GM12878 (cell line): ENCODE results near the gene WHAMM. TPM values are rescaled to one million over a fixed set of nuclear protein-coding genes. Genes with fewer than 3 reads are reported as not detected.

Source experiments
- ATF2 ChIP-seq: IDR thresholded peaks from 2 replicates; pipeline ENCODE4 v1.6.1; 2012; ENCODE audit warnings: low read length, inconsistent platforms
- ATF7 ChIP-seq: fragments of 450-650 bp; IDR thresholded peaks from 2 replicates; pipeline ENCODE4 v1.6.1; 2016; ENCODE audit warnings: low read depth, mild to moderate bottlenecking
- BRCA1 ChIP-seq: IDR thresholded peaks from 2 replicates; pipeline ENCODE4 v1.6.1; 2011; ENCODE audit warnings: low read depth, low read length, improper control_type of control experiment
- CUX1 ChIP-seq: IDR thresholded peaks from 2 replicates; pipeline ENCODE4 v1.6.1; 2012; ENCODE audit warnings: improper control_type of control experiment, low read depth, low read length; ENCODE audit not compliant: insufficient replicate concordance
- E4F1 ChIP-seq: fragments of 450-650 bp; IDR thresholded peaks from 2 replicates; pipeline ENCODE4 v1.6.1; 2018; ENCODE audit warnings: borderline replicate concordance, mild to moderate bottlenecking; ENCODE audit not compliant: partially characterized antibody
- POLR2A ChIP-seq: IDR thresholded peaks from 2 replicates; pipeline ENCODE4 v1.6.1; 2011; ENCODE audit warnings: low read depth, mild to moderate bottlenecking, low read length
- PRDM15 ChIP-seq: fragments of 450-650 bp; formaldehyde crosslinking; IDR thresholded peaks from 2 replicates; pipeline ENCODE4 v1.4.0; 2020; ENCODE audit warnings: mild to moderate bottlenecking, moderate library complexity
- RELB ChIP-seq: fragments of 450-650 bp; IDR thresholded peaks from 2 replicates; pipeline ENCODE4 v1.6.1; 2017; ENCODE audit warnings: low read depth, mild to moderate bottlenecking, moderate library complexity
- ZBTB33 ChIP-seq: fragments of 450-650 bp; IDR thresholded peaks from 2 replicates; pipeline ENCODE4 v1.6.1; 2017; ENCODE audit warnings: mild to moderate bottlenecking
- polyA plus RNA-seq, 11 experiments: library from polyadenylated mRNA; depleted of rRNA in 4 of 11; unstranded in 6 of 11; stranded (reverse) in 5 of 11; fragments of >200 nt; fragmentation: Nextera tagmentation in 4 of 11; fragmentation: Illumina TruSeq in 1 of 11; extraction: Ambion mirVana in 4 of 11; extraction: Trizol in 1 of 11; gene quantifications; 1 replicate in 1 of 11; 2 replicates in 10 of 11; pipeline versions ENCODE4 v1.2.1 to v1.2.3, GENCODE V29; 2011 to 2016; ENCODE audit warnings: inconsistent platforms in 2 of 11, missing spikeins in 2 of 11, low read depth in 1 of 11
- total RNA-seq, 4 experiments: library from RNA; depleted of rRNA in 3 of 4; stranded (reverse); fragments of >200 nt in 3 of 4; fragmentation: Illumina TruSeq in 1 of 4; extraction: Trizol in 1 of 4; gene quantifications; 2 replicates each; pipeline versions ENCODE4 v1.2.1 to v1.2.3, GENCODE V29; 2013 to 2021

Gene WHAMM
- total and polyA plus RNA-seq, 10 of the 15 experiments (the other 5 are each of a cell fraction or from before 2014, with no cell fraction given): 0.87 to 6.7 (median 2.5) TPM

- no peak for TF ChIP-seq CUX1
- TF ChIP-seq E4F1: no peak
- TF ChIP-seq ZBTB33: no peak
- no peak for TF ChIP-seq BRCA1
- TF ChIP-seq ATF2: no peak
- no peak for TF ChIP-seq PRDM15 (CRISPR knock-in tag)
- TF ChIP-seq ATF7: no peak
- TF ChIP-seq RELB: no peak
- no peak for TF ChIP-seq POLR2A
These were observed 28.1 kb upstream of the WHAMM start (continued) for GRCh38 chr15:82781349-82781748.
